ENCODE results near the gene PLXNA4.

- TF ChIP-seq, protein P1, sequence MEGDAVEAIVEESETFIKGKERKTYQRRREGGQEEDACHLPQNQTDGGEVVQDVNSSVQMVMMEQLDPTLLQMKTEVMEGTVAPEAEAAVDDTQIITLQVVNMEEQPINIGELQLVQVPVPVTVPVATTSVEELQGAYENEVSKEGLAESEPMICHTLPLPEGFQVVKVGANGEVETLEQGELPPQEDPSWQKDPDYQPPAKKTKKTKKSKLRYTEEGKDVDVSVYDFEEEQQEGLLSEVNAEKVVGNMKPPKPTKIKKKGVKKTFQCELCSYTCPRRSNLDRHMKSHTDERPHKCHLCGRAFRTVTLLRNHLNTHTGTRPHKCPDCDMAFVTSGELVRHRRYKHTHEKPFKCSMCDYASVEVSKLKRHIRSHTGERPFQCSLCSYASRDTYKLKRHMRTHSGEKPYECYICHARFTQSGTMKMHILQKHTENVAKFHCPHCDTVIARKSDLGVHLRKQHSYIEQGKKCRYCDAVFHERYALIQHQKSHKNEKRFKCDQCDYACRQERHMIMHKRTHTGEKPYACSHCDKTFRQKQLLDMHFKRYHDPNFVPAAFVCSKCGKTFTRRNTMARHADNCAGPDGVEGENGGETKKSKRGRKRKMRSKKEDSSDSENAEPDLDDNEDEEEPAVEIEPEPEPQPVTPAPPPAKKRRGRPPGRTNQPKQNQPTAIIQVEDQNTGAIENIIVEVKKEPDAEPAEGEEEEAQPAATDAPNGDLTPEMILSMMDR (IDR thresholded peaks at IDR 0.05; ENCODE audit: low read depth, low read length, poor library complexity, severe bottlenecking), result no peak
- TF ChIP-seq EZH2phosphoT487 (IDR thresholded peaks at IDR 0.05; ENCODE audit: borderline replicate concordance, low read length), result no peak
These were observed 231.2 kb downstream of the PLXNA4 start for GRCh38 chr7:132345030-132345429.

Data from DOHH2 (cell line).